Glutamatergic neuron (in vitro differentiated cells): ENCODE measurements around the gene FYCO1. TPM values are rescaled to one million over a fixed set of nuclear protein-coding genes. Genes with fewer than 3 reads are reported as not detected.

Experiments
- DNase-seq: peaks from one replicate; pipeline ENCODE4 v3.0.0; 2022
- H3K27ac Mint-ChIP-seq: one replicate; pipeline ENCODE4 v1.8.0; 2020; ENCODE audit warnings: mild to moderate bottlenecking, mixed read lengths, inconsistent platforms; ENCODE audit not compliant: unreplicated experiment
- H3K27me3 Mint-ChIP-seq: one replicate; pipeline ENCODE4 v1.8.0; 2020; ENCODE audit warnings: mild to moderate bottlenecking, moderate library complexity, mixed read lengths, inconsistent platforms; ENCODE audit not compliant: unreplicated experiment
- H3K36me3 Mint-ChIP-seq: one replicate; pipeline ENCODE4 v1.8.0; 2020; ENCODE audit warnings: mild to moderate bottlenecking, mixed read lengths, inconsistent platforms; ENCODE audit not compliant: unreplicated experiment
- H3K4me1 Mint-ChIP-seq: one replicate; pipeline ENCODE4 v1.8.0; 2020; ENCODE audit warnings: mild to moderate bottlenecking, low read depth, mixed read lengths, inconsistent platforms; ENCODE audit not compliant: unreplicated experiment
- H3K4me3 Mint-ChIP-seq: one replicate; pipeline ENCODE4 v1.8.0; 2020; ENCODE audit warnings: mild to moderate bottlenecking, mixed read lengths, inconsistent platforms; ENCODE audit not compliant: unreplicated experiment
- H3K9me3 Mint-ChIP-seq: one replicate; pipeline ENCODE4 v1.8.0; 2020; ENCODE audit warnings: mild to moderate bottlenecking, moderate library complexity, mixed read lengths, inconsistent platforms; ENCODE audit not compliant: unreplicated experiment
- total RNA-seq: library from RNA; stranded (reverse); fragmentation: NEBNext Ultra II Directional; extraction: Animal tissue kit (Norgen Biotek cat#: 25700); gene quantifications from one replicate; pipeline ENCODE4 v1.2.1, GENCODE V29; 2021; ENCODE audit not compliant: unreplicated experiment
- TF ChIP-seq, protein P1 (sequence below): fragments of 200-600 bp; sonication (generic); IDR thresholded peaks from one replicate; pipeline ENCODE4 v1.5.0; 2021; ENCODE audit not compliant: partially characterized antibody, unreplicated experiment

Gene FYCO1
- total RNA-seq, 1 donor from 2014 or later: 3.8 TPM

DNA sequence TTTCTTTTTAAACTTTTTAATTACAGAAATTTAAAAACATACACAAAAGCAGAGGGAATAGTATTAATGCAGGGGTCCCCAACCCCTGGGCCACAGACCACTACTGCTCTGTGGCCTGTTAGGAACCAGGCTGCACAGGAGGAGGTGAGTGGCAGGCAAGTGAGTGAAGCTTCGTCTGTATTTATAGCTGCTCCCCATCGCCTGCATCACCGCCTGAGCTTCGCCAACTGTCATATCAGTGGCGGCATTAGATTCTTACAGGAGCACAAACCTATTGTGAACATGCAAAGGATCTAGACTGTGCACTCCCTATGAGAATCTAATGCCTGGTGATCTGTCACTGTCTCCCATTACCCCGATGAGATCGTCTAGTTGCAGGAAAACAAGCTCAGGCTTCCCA is 86.9 kb downstream of the FYCO1 start:
- H3K4me1 Mint-ChIP-seq: no peaks in the 10 kb centered on the region
- no peak for DNase-seq
- peaks cover 3% of the 10 kb centered on the region for H3K27me3 Mint-ChIP-seq
- H3K27ac Mint-ChIP-seq: no peak overlapping the region
- TF ChIP-seq, protein P1, sequence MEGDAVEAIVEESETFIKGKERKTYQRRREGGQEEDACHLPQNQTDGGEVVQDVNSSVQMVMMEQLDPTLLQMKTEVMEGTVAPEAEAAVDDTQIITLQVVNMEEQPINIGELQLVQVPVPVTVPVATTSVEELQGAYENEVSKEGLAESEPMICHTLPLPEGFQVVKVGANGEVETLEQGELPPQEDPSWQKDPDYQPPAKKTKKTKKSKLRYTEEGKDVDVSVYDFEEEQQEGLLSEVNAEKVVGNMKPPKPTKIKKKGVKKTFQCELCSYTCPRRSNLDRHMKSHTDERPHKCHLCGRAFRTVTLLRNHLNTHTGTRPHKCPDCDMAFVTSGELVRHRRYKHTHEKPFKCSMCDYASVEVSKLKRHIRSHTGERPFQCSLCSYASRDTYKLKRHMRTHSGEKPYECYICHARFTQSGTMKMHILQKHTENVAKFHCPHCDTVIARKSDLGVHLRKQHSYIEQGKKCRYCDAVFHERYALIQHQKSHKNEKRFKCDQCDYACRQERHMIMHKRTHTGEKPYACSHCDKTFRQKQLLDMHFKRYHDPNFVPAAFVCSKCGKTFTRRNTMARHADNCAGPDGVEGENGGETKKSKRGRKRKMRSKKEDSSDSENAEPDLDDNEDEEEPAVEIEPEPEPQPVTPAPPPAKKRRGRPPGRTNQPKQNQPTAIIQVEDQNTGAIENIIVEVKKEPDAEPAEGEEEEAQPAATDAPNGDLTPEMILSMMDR: no peak
- no peak overlapping the region for H3K4me3 Mint-ChIP-seq
- H3K36me3 Mint-ChIP-seq: peaks cover 7% of the 10 kb centered on the region
- peaks cover 2% of the 10 kb centered on the region for H3K9me3 Mint-ChIP-seq

DNA sequence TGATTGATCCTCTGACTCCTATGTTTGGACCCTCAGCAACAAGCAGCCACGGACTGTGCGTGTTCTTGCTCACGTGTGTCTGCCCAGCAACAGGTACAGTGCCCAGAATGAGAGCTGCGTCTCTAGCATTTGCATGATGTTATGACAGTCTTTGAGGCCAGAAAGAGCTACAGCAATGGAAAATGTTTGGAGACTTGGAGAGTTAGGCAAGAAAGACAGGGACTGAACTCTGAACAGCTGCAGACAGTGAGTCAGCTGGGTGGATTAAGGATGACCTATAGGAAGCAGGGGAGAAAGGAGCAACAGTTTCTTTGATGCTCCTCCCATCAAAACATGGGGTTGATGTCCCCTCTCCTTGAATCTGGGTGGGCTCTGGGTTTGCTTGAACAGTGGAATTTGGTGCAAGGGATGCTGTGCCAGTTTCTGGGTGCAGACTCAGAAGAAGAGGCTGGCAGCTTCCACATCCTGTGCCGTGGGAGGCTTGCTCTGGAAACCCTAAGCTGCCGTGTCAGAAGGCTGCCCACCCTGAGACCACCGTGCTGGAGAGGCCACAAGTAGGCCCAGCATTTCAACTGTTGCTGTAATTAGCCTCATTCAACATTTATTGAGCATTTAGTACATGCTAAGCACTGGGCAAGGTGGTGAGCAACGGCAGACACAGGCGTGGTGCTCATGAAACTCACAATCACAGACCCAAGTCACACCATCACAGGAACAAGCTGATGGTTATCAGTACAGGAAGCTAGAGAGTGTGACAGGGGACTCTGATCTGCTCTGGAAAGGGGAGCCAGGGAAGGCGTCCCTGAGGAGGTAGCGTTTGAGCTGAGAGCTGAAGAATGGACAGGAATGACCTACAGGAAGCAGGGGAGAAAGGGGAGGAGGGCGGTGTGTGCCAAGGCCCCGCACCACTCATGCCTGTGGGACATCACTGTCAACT is 87.6 kb downstream of the FYCO1 start:
- Mint-ChIP-seq H3K27me3 (peaks cover 3% of the 10 kb centered on the region), H3K4me3 (no peak overlapping the region), H3K27ac (no peak overlapping the region), H3K4me1 (no peaks in the 10 kb centered on the region), H3K9me3 (peaks cover 2% of the 10 kb centered on the region), H3K36me3 (peaks cover 7% of the 10 kb centered on the region)
- TF ChIP-seq, protein P1: no peak
- no peak for DNase-seq

DNA sequence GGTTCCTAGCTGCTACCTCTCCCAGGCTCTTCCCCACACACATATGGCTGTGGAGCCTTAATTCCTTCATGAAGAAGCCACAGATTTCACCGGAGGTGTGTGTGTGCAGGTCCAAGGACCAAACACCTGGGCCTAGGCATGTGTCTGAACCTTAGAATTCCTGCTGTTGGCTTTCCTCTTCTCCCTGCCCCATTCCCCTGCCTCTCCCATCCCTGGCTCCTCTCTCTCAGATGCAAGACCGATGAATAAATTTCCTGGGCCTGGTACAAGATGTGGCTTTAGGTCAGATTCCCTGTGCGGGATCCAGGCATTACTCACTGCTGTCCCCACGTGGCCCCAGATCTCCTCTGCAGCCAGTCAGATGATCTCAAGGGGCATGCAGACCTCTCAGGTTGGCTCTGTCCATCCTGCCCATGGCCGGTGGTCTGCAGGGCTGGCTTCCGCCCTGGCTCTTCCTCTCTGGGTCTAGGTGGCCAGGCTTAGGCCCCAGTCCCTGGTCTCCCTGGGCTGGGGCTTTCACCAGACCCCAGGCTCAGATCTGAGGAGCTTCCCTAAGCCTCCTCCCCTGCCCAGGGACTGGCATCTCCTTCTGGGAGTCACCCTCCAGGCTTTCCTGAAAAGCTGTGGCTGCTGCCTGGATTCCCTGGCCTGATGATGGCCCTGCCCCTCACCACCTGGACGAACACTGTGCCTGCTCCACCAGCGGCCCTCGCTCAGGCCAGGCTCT is 88.8 kb downstream of the FYCO1 start:
- TF ChIP-seq, protein P1: no peak
- H3K9me3 Mint-ChIP-seq: peaks cover 2% of the 10 kb centered on the region
- peaks cover 7% of the 10 kb centered on the region for H3K36me3 Mint-ChIP-seq
- no peak overlapping the region for H3K27ac Mint-ChIP-seq
- peaks cover 3% of the 10 kb centered on the region for H3K27me3 Mint-ChIP-seq
- DNase-seq: no peak
- H3K4me1 Mint-ChIP-seq: no peaks in the 10 kb centered on the region
- no peak overlapping the region for H3K4me3 Mint-ChIP-seq

DNA sequence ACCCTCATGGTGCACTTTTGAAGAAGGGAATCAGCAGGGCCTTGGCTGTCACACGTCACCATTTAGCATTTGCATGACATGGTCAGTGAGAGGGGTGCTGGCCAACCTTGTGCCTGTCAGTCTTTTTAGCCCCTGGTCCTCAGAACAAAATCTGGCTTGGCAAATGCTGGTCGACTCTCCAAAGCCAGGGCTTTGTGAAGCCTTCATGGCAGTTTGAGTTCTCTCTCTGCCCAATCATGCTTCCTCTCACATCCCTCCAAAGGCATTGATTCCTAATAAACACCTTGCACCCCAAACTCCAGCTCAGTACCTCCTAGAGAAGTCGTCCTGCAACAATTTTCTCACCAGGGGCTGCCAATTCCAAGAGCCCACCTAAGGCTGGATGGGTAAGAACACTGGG is 89.9 kb downstream of the FYCO1 start:
- TF ChIP-seq, protein P1: no peak
- H3K4me3 Mint-ChIP-seq: no peak overlapping the region
- no peak for DNase-seq
- peaks cover 15% of the 10 kb centered on the region for H3K36me3 Mint-ChIP-seq
- peaks cover 2% of the 10 kb centered on the region for H3K9me3 Mint-ChIP-seq
- H3K27me3 Mint-ChIP-seq: peaks cover 3% of the 10 kb centered on the region
- H3K27ac Mint-ChIP-seq: no peak overlapping the region
- H3K4me1 Mint-ChIP-seq: no peaks in the 10 kb centered on the region
